Lower leg skin (tissue), 4 donors: ENCODE measurements around the gene BRMS1. TPM values are rescaled to one million over a fixed set of nuclear protein-coding genes. Genes with fewer than 3 reads are reported as not detected.
"Not testable (repeated sequence)": the region's sequence is repeated elsewhere in the genome, so short reads cannot be mapped to it uniquely, and the experiment has no call there.

Experiments
- DNase-seq, 2 donors: peaks; one replicate each; pipeline ENCODE4 v3.0.0-alpha.2; 2019; ENCODE audit warnings: low spot score in 2 of 2
- H3K4me3 ChIP-seq: fragments of 200-600 bp; sonication (generic); 2 replicates; pipeline ENCODE4 v1.5.1; 2017; ENCODE audit warnings: mild to moderate bottlenecking, low read depth; ENCODE audit not compliant: poor library complexity, severe bottlenecking
- POLR2A ChIP-seq, 2 donors: fragments of 450-650 bp; IDR thresholded peaks; one replicate each; pipeline ENCODE4 v1.6.1; 2016 to 2017; ENCODE audit warnings: antibody characterized with exemption in 2 of 2, mild to moderate bottlenecking in 1 of 2, moderate library complexity in 1 of 2
- WGBS, 2 donors: methylation state at CpG; one replicate each; pipeline ENCODE4 v1.1.5; 2018; 5-methylcytosine and 5-hydroxymethylcytosine counted together
- intact Hi-C: fragments of 100-400 bp; cut with DNase I; formaldehyde crosslinking; loops from one replicate; pipeline ENCODE4 v1.15.0; 2023; ENCODE audit warnings: low total_unique reads
- total RNA-seq, 4 donors: library from RNA; depleted of rRNA; stranded (reverse); fragments of >200 nt; gene quantifications; one replicate each; pipeline ENCODE4 v1.1.0, GENCODE V29; 2016
- TF ChIP-seq, protein P1 (sequence below), 3 donors: fragments of 450-650 bp; IDR thresholded peaks; one replicate each; pipeline ENCODE4 v1.5.1; 2016; ENCODE audit warnings: antibody characterized with exemption in 3 of 3, mild to moderate bottlenecking in 3 of 3, moderate library complexity in 2 of 3

Gene BRMS1
- total RNA-seq, 4 donors from 2014 or later: 40.1 to 68.4 (median 57.5) TPM

DNA sequence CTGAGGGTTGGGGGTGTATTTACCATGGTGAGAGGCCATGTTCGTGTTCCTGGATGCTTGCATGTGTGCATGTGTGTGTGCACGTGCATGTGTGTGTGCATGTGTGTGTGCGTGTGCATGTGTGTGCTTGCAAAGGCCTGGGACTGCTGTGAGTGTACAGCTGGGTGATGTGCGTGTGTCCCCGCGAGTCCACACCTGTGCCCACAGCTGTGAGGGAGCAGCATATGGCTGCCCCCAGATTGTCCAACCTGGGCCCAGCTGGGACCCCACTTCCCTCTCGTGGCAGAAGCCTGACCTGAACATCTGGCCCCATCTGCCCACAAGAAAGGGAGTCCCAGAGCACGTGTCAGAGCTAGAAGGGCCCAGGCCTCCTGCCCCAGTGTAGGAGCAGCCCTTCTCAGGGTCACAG, 19.6 kb downstream of the BRMS1 start:
- 65 to 77% methylated on average over 6 to 8 of the region's 8 CpGs for WGBS, 2 donors

DNA sequence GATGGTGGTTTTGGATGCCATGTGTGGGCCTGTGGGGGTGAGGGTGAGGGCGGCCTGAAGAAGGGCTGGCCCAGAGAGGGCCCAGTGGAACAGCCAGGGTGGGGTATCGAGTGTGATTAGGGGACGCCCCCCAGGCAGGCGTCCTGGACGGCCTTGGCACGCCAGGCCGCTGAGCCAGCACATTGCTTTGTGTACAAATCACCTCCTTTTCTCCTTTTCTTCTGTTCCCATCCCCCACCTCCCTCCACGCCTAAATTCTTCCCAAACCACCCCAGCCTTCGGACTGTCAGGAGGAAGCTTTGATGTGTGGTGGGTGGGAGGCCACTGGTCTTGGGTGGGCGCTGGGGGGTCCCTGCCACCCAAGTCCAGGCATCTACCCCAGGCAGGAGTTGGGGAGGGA, 20.2 kb downstream of the BRMS1 start:
- TF ChIP-seq, protein P1, sequence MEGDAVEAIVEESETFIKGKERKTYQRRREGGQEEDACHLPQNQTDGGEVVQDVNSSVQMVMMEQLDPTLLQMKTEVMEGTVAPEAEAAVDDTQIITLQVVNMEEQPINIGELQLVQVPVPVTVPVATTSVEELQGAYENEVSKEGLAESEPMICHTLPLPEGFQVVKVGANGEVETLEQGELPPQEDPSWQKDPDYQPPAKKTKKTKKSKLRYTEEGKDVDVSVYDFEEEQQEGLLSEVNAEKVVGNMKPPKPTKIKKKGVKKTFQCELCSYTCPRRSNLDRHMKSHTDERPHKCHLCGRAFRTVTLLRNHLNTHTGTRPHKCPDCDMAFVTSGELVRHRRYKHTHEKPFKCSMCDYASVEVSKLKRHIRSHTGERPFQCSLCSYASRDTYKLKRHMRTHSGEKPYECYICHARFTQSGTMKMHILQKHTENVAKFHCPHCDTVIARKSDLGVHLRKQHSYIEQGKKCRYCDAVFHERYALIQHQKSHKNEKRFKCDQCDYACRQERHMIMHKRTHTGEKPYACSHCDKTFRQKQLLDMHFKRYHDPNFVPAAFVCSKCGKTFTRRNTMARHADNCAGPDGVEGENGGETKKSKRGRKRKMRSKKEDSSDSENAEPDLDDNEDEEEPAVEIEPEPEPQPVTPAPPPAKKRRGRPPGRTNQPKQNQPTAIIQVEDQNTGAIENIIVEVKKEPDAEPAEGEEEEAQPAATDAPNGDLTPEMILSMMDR (IDR thresholded peaks at IDR 0.05): no peak
- no peak for TF ChIP-seq POLR2A (IDR thresholded peaks at IDR 0.05)
- DNase-seq: no peak
- intact Hi-C loops: no loop called here

More for the DNA sequence above, 19.6 kb downstream of the BRMS1 start:
- intact Hi-C loops: no loop called here
- no peak for DNase-seq
- no peak for TF ChIP-seq POLR2A (IDR thresholded peaks at IDR 0.05)
- TF ChIP-seq, protein P1 (IDR thresholded peaks at IDR 0.05): no peak
- H3K4me3 ChIP-seq: no peak overlapping the region

DNA sequence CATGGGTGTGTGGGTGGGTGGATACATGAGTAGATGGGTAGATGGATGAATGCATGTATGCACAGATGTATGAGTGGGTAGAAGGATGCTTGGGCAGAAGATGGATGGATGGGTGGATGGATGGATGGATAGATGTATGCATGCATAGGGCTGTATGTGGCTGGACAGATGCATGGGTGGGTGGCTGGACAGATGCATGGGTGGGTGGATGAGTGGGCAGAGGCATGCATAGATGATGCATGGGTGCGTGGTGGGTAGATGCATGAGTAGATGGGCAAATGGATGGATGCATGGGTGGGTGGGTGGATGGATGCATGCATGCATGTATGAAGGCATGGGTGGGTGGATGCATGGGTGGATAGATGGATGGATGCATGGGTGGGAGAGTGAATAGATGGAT, 21.2 kb downstream of the BRMS1 start:
- no peak for TF ChIP-seq POLR2A (IDR thresholded peaks at IDR 0.05)
- TF ChIP-seq, protein P1 (IDR thresholded peaks at IDR 0.05): no peak
- intact Hi-C loops: no loop called here
- H3K4me3 ChIP-seq: no peak overlapping the region
- DNase-seq: no peak
- 97 to 100% methylated on average over 1 of the region's 1 CpG for WGBS, 2 donors

More for the DNA sequence above, 20.2 kb downstream of the BRMS1 start:
- WGBS, 2 donors: 41 to 45% methylated on average over 10 of the region's 10 CpGs
- H3K4me3 ChIP-seq: no peak overlapping the region

DNA sequence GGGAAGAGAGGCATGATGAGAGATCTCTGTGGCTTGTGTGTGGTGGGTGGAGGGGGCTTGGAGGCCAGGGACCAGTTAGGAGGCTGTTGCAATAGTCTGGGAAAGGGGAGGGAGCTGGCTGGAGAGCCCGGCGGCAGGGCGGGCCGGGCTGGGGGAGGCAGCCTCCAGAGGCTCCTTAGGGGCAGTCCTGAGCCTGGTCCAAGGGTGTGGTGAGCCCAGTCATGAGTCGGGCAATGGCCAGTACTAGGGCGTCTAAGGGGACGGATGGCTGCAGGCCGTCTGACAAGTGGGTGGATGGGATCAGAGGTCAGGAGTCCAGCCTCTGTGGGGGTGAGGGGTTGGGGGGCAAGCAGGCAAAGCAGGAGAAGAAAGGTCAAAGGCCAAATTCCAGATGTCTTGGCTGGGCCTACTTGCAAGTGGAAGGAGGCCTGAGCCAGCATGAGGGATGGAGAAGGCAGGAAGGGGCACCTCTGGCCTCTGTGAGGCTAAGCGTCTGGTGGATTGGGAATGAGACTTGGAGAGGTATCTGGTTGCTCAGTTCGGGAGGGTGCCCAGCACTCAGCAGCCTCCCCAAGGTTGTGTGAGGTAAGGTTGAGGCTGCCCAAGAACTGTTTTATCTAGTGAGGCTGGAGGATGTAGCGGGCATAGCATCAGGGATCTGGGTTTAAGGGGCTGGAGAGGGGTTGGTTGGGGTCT, 22.0 kb downstream of the BRMS1 start:
- DNase-seq: peak; percentile 62 to 93
- 72 to 74% methylated on average over 11 of the region's 11 CpGs for WGBS, 2 donors
- H3K4me3 ChIP-seq: no peak overlapping the region
- TF ChIP-seq POLR2A (IDR thresholded peaks at IDR 0.05): no peak
- TF ChIP-seq, protein P1 (IDR thresholded peaks at IDR 0.05): no peak
- intact Hi-C loops: no loop called here

DNA sequence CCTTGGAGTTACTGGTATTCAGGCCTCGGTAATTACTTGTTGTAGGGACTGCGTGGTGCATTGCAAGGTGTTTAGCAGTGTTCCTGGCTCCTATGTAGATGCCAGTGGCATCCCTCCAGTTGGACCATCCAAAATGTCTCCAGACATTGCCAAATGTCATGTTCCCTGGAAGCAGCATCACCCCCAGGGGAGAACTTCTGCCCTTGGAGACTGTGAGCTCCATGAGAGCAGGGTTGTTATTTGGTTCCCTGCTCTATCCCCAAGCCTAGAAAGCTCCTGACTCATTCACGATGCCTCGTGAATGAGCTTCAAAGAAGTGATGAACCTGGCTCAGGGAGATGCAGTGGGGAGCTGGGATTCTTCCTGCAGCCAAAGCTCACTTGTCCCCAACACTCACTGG, 23.3 kb downstream of the BRMS1 start:
- no peak overlapping the region for H3K4me3 ChIP-seq
- WGBS, 2 donors: 45 to 53% methylated on average over 2 to 4 of the region's 4 CpGs
- DNase-seq: no peak
- TF ChIP-seq, protein P1 (IDR thresholded peaks at IDR 0.05): no peak
- no peak for TF ChIP-seq POLR2A (IDR thresholded peaks at IDR 0.05)
- intact Hi-C loops: no loop called here

DNA sequence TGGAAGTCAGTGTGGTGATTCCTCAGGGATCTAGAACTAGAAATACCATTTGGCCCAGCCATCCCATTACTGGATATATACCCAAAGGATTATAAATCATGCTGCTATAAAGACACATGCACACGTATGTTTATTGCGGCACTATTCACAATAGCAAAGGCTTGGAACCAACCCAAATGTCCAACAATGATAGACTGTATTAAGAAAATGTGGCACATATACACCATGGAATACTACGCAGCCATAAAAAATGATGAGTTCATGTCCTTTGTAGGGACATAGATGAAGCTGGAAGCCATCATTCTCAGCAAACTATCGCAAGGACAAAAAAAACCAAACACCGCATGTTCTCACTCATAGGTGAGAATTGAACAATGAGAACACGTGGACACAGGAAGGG, 24.2 kb downstream of the BRMS1 start:
- intact Hi-C loops, DNase-seq, H3K4me3 ChIP-seq: not testable (repeated sequence)
- 94% methylated on average over 6 of the region's 6 CpGs for WGBS, 2 donors

DNA sequence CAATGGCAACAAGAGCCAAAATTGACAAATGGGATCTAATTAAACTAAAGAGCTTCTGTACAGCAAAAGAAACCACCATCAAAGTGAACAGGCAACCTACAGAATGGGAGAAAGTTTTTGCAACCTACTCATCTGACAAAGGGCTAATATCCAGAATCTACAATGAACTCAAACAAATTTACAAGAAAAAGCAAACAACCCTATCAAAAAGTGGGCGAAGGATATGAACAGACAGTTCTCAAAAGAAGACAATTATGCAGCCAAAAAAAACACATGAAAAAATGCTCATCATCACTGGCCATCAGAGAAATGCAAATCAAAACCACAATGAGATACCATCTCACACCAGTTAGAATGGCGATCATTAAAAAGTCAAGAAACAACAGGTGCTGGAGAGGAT, 24.6 kb downstream of the BRMS1 start:
- WGBS, 2 donors: 89 to 91% methylated on average over 2 of the region's 2 CpGs
- DNase-seq, H3K4me3 ChIP-seq, intact Hi-C loops: not testable (repeated sequence)
